ENCODE measurements around the gene CTSL. TPM values are rescaled to one million over a fixed set of nuclear protein-coding genes. Genes with fewer than 3 reads are reported as not detected.
A peak's percentile ranks its signal among the peaks of the same experiment; 100 is the strongest.

CTSL gene
- total RNA-seq, 1 experiment from 2014 or later = 39.7 TPM

DNA sequence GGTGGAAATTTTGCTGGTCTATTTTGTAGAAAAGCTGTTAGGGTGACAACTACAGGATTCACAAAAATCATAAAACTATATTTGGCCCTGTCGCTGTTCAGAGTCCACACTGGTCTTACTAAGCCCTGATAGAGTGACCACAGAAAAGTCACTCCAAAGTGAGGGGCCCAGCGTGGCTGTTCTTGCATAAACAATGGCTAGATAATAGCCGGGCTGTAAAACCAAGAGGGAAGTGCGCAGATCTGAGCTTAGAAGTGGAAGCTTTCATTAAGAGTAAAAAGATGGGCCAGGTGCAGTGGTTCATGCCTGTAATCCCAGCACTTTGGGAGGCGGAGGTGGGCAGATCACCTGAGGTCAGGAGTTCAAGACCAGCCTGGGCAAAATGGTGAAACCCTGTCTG lies 15.5 kb upstream of the CTSL start:
- ATAC-seq (no peak), DNase-seq (ENCODE audit: low spot score) (no peak)
- POLR2A ChIA-PET = interaction anchor here (1.6 kb wide), 1 partner anchor 15 kb away, joined by 3 read pairs; the partner anchor contains the start of gene CTSL
- TF ChIP-seq ZBTB21 (CRISPR knock-in tag; IDR thresholded peaks at IDR 0.05; ENCODE audit: borderline replicate concordance) = no peak
- TF ChIP-seq ZNF219 (CRISPR knock-in tag; IDR thresholded peaks at IDR 0.05; ENCODE audit: borderline replicate concordance) = no peak
- TF ChIP-seq, protein P1, sequence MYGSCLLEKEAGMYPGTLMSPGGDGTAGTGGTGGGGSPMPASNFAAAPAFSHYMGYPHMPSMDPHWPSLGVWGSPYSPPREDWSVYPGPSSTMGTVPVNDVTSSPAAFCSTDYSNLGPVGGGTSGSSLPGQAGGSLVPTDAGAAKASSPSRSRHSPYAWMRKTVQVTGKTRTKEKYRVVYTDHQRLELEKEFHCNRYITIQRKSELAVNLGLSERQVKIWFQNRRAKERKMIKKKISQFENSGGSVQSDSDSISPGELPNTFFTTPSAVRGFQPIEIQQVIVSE (CRISPR knock-in tag; IDR thresholded peaks at IDR 0.05; ENCODE audit: borderline replicate concordance) = no peak
- no peak for TF ChIP-seq JAZF1 (CRISPR knock-in tag; IDR thresholded peaks at IDR 0.05)
- no peak for TF ChIP-seq FOXK1 (CRISPR knock-in tag; IDR thresholded peaks at IDR 0.05)
- no peak for TF ChIP-seq FOXJ3 (CRISPR knock-in tag; IDR thresholded peaks at IDR 0.05; ENCODE audit: borderline replicate concordance)
- no peak for TF ChIP-seq SOX15 (CRISPR knock-in tag; IDR thresholded peaks at IDR 0.05)
- no peak for TF ChIP-seq PRRX2 (CRISPR knock-in tag; IDR thresholded peaks at IDR 0.05)
- no peak for TF ChIP-seq NR3C1 (CRISPR knock-in tag; conservative IDR thresholded peaks at IDR 0.05; ENCODE audit: low read depth)
- TF ChIP-seq, protein P2, sequence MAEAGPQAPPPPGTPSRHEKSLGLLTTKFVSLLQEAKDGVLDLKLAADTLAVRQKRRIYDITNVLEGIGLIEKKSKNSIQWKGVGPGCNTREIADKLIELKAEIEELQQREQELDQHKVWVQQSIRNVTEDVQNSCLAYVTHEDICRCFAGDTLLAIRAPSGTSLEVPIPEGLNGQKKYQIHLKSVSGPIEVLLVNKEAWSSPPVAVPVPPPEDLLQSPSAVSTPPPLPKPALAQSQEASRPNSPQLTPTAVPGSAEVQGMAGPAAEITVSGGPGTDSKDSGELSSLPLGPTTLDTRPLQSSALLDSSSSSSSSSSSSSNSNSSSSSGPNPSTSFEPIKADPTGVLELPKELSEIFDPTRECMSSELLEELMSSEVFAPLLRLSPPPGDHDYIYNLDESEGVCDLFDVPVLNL (CRISPR knock-in tag; IDR thresholded peaks at IDR 0.05; ENCODE audit: borderline replicate concordance, low read depth) = no peak
- no peak for TF ChIP-seq HMGA2 (CRISPR knock-in tag; IDR thresholded peaks at IDR 0.05)
- TF ChIP-seq, protein P3, sequence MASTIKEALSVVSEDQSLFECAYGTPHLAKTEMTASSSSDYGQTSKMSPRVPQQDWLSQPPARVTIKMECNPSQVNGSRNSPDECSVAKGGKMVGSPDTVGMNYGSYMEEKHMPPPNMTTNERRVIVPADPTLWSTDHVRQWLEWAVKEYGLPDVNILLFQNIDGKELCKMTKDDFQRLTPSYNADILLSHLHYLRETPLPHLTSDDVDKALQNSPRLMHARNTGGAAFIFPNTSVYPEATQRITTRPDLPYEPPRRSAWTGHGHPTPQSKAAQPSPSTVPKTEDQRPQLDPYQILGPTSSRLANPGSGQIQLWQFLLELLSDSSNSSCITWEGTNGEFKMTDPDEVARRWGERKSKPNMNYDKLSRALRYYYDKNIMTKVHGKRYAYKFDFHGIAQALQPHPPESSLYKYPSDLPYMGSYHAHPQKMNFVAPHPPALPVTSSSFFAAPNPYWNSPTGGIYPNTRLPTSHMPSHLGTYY (CRISPR knock-in tag; IDR thresholded peaks at IDR 0.05) = no peak
- TF ChIP-seq TEAD4 (CRISPR knock-in tag; IDR thresholded peaks at IDR 0.05) = no peak
- TF ChIP-seq FOXP1 (CRISPR knock-in tag; IDR thresholded peaks at IDR 0.05; ENCODE audit: borderline replicate concordance) = no peak
- no peak for TF ChIP-seq SMAD3 (CRISPR knock-in tag; IDR thresholded peaks at IDR 0.05; ENCODE audit: borderline replicate concordance)
- TF ChIP-seq IRF2 (CRISPR knock-in tag; IDR thresholded peaks at IDR 0.05; ENCODE audit: borderline replicate concordance, low read depth) = no peak
- no peak for TF ChIP-seq ZNF232 (CRISPR knock-in tag; IDR thresholded peaks at IDR 0.05)
- no peak for TF ChIP-seq NR2C2 (CRISPR knock-in tag; IDR thresholded peaks at IDR 0.05)
- no peak for TF ChIP-seq EMX1 (CRISPR knock-in tag; IDR thresholded peaks at IDR 0.05)
- no peak overlapping the region for H3K4me3 Mint-ChIP-seq
- no peaks in the 10 kb centered on the region for H3K27me3 Mint-ChIP-seq (ENCODE audit: low read depth)
- H3K9me3 Mint-ChIP-seq = no peaks in the 10 kb centered on the region
- H3K27ac Mint-ChIP-seq = no peak overlapping the region
- H3K4me1 Mint-ChIP-seq = no peaks in the 10 kb centered on the region
- peaks cover 31% of the 10 kb centered on the region for H3K36me3 Mint-ChIP-seq
- CTCF ChIA-PET = interaction anchor here (1.2 kb wide), 2 partner anchors 26 to 102 kb away, joined by 4 to 5 read pairs; no protein-coding TSS in a partner anchor

DNA sequence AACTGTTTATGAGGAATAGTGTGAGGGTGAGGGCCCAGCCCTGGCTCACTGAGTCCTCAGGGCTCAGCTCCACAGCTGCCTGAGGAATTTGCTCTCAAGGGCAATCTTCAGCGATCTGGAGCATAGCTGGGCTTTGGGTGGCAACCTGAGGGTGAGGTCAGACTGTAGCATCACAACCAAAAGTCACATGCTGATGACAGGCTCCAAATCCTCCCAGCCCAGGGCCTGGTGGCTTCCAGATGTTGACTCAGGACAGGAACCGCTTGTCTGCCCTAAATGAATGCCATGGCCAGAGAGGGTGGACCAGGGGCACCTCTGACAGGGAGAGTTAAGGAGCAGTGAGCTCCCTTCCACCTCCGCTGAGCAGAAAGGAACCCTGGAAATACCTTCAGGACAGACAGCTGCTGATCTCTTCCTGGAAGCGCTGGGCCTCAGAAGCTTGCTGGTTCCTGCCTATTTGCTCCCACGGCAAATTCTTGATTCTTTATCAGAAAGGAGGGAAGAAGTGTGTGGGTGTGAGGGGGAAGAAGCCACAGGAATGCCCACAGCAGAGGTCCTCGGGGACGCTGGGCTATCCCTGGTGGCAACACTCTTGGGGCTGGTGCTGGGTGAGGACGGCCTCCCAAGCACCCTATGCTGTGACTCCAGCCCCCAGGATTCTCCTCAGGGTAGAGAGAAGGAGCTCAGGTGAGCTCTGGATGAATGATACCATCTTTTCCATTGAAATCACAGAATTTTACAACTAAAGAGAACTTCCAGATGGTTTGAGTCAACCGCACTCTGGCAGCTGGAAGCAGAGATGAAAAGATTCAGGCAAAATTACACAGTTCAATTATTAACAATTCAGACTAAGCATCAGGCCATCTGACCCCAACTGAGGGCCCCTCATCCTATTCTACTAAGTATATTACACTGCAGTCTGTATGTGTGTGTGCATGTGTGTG lies 13.8 kb upstream of the CTSL start:
- Mint-ChIP-seq H3K27me3 (ENCODE audit: low read depth) (no peaks in the 10 kb centered on the region), H3K4me1 (no peaks in the 10 kb centered on the region), H3K9me3 (no peaks in the 10 kb centered on the region), H3K27ac (no peak overlapping the region), H3K4me3 (no peak overlapping the region), H3K36me3 (peaks cover 17% of the 10 kb centered on the region)
- ATAC-seq = peak; percentile 59
- TF ChIP-seq, protein P1 (CRISPR knock-in tag; IDR thresholded peaks at IDR 0.05; ENCODE audit: borderline replicate concordance) = no peak
- TF ChIP-seq, protein P4, sequence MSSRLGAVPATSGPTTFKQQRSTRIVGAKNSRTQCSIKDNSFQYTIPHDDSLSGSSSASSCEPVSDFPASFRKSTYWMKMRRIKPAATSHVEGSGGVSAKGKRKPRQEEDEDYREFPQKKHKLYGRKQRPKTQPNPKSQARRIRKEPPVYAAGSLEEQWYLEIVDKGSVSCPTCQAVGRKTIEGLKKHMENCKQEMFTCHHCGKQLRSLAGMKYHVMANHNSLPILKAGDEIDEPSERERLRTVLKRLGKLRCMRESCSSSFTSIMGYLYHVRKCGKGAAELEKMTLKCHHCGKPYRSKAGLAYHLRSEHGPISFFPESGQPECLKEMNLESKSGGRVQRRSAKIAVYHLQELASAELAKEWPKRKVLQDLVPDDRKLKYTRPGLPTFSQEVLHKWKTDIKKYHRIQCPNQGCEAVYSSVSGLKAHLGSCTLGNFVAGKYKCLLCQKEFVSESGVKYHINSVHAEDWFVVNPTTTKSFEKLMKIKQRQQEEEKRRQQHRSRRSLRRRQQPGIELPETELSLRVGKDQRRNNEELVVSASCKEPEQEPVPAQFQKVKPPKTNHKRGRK (CRISPR knock-in tag; IDR thresholded peaks at IDR 0.05; ENCODE audit: borderline replicate concordance) = no peak
- TF ChIP-seq GRHL2 (CRISPR knock-in tag; IDR thresholded peaks at IDR 0.05; ENCODE audit: insufficient replicate concordance, severe bottlenecking) = no peak
- TF ChIP-seq SOX15 (CRISPR knock-in tag; IDR thresholded peaks at IDR 0.05) = no peak
- TF ChIP-seq, protein P5, sequence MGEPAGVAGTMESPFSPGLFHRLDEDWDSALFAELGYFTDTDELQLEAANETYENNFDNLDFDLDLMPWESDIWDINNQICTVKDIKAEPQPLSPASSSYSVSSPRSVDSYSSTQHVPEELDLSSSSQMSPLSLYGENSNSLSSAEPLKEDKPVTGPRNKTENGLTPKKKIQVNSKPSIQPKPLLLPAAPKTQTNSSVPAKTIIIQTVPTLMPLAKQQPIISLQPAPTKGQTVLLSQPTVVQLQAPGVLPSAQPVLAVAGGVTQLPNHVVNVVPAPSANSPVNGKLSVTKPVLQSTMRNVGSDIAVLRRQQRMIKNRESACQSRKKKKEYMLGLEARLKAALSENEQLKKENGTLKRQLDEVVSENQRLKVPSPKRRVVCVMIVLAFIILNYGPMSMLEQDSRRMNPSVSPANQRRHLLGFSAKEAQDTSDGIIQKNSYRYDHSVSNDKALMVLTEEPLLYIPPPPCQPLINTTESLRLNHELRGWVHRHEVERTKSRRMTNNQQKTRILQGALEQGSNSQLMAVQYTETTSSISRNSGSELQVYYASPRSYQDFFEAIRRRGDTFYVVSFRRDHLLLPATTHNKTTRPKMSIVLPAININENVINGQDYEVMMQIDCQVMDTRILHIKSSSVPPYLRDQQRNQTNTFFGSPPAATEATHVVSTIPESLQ (CRISPR knock-in tag; IDR thresholded peaks at IDR 0.05) = no peak
- TF ChIP-seq TCF7 (CRISPR knock-in tag; IDR thresholded peaks at IDR 0.05; ENCODE audit: low read depth) = no peak
- DNase-seq (ENCODE audit: low spot score) = no peak
- CTCF ChIA-PET = interaction anchor here (0.7 to 1.1 kb wide), 5 partner anchors 14 to 764 kb away, joined by 3 to 5 read pairs (median 3); partner anchors contain the start of genes CTSL and GAS1
- POLR2A ChIA-PET = interaction anchor here (0.6 to 0.7 kb wide), 2 partner anchors 14 to 115 kb away, joined by 3 read pairs; partner anchors contain the start of gene CTSL

Measured in WTC11 (cell line).